Ishikawa (cell line): ENCODE measurements around the gene NPC1L1.

Experiments
- CREB1 ChIP-seq: IDR thresholded peaks from 2 replicates; pipeline ENCODE4 v1.6.1; 2012; ENCODE audit warnings: low read depth
- EP300 ChIP-seq: IDR thresholded peaks from 2 replicates; pipeline ENCODE4 v1.6.1; 2012; ENCODE audit warnings: borderline replicate concordance
- FOXM1 ChIP-seq: IDR thresholded peaks from 2 replicates; pipeline ENCODE4 v1.6.1; 2012; ENCODE audit warnings: low read depth, borderline replicate concordance
- NFIC ChIP-seq: IDR thresholded peaks from 2 replicates; pipeline ENCODE4 v1.6.1; 2012
- RAD21 ChIP-seq: IDR thresholded peaks from 2 replicates; pipeline ENCODE4 v1.6.1; 2012; ENCODE audit warnings: low read depth
- REST ChIP-seq: IDR thresholded peaks from 2 replicates; pipeline ENCODE4 v1.6.1; 2012; ENCODE audit warnings: low read depth, mild to moderate bottlenecking
- TAF1 ChIP-seq: IDR thresholded peaks from 2 replicates; pipeline ENCODE4 v1.6.1; 2012; ENCODE audit warnings: low read depth, mild to moderate bottlenecking
- TEAD4 ChIP-seq: IDR thresholded peaks from 2 replicates; pipeline ENCODE4 v1.6.1; 2012

- no peak for TF ChIP-seq FOXM1
- no peak for TF ChIP-seq REST
- no peak for TF ChIP-seq EP300
- TF ChIP-seq TEAD4: no peak
- no peak for TF ChIP-seq RAD21
- no peak for TF ChIP-seq CREB1
- no peak for TF ChIP-seq TAF1
- no peak for TF ChIP-seq NFIC
These were observed 75.6 kb downstream of the NPC1L1 start for GRCh38 chr7:44465490-44465889.
